MV-4-11 (cell line): ENCODE measurements around the gene METTL9.
"Not testable (repeated sequence)": the region's sequence is repeated elsewhere in the genome, so short reads cannot be mapped to it uniquely, and the experiment has no call there.

Experiments
- DNase-seq: peaks from one replicate; lab custom pipeline; 2025; lab: John Stamatoyannopoulos, UW

Gene METTL9

GRCh38 chr16:21637032-21637968 is 37.9 kb downstream of the METTL9 start:
- no peak for DNase-seq

DNA sequence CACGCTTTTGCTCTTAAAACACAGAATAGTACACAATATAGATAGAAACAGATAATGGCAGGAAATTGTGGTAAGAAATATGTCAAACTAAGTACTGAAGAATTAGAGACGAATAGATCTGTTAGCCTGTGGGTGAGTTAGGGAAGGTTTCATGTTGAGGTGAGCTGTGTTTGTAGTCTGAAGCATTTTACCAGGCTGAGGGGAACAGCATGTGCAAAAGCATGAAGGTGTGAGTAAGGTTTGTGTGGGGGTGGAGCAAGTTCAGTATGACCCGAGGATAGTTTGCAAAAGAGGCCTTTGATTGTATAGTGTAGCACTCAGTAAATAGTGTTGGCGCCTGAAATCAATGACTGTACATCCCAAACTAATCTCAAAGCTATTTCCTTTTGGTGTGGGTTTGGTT is 39.2 kb downstream of the METTL9 start:
- DNase-seq: no peak

DNA sequence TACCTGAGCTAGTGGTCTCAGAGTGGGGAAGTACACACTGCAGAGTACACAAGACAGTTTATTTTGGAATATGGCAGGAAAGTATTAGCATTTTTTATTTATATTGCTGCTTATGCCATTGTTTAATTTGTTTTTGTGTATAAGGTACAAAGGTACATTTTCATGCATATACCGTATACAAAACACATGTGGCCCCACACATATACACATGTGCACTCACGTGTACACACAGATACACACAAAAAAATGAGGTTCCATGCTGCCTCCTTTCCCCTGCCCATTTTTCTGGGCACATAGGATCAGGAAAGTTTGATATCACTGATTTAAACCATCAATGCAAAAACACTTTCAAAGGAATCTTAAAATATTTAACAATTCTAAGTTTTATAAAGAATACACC is 40.1 kb downstream of the METTL9 start:
- no peak for DNase-seq

GRCh38 chr16:21641916-21642315 is 42.5 kb downstream of the METTL9 start:
- DNase-seq: no peak

- peak; percentile 20 for DNase-seq
These were observed 43.5 kb downstream of the METTL9 start for GRCh38 chr16:21642861-21643260.

DNA sequence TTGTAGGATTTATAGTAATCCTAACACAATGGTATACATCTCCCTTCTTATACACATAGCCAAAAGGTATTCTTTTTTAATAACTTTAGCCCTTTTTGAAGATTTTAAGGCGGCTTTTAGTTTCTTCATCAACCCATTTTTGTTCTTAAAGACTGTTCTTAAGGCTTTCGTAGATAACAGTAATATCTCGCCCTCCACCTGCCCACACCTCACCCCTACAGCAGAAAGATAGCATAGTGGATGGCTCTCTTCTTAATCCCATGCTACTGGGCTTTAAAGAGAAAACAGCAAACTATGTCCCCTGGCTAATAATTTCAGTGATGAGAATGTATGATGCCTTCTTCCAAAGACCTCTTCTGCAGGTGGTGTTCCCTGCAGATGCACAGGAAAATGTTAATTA is 44.4 kb downstream of the METTL9 start:
- DNase-seq: no peak

DNA sequence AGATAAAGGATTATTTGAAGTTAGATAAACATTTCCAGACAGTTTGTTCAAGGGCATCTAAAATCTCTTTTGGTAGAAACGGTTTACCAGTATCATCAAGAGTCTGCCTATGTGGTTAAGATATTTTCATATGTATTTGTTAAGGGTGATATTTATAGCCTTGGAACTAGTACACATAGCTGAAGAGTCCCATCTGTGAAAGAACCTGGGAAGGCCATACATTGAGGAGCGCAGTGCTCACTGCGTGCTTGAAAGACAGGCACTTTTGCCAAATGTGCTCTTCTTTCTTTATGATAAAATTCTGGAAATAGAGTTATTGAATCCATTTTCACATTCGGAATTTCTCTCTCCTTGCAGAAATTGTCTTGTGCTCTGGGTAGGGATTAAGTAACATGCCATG is 45.3 kb downstream of the METTL9 start:
- no peak for DNase-seq

GRCh38 chr16:21645261-21645721 is 45.9 kb downstream of the METTL9 start:
- DNase-seq: peak; percentile 91

DNA sequence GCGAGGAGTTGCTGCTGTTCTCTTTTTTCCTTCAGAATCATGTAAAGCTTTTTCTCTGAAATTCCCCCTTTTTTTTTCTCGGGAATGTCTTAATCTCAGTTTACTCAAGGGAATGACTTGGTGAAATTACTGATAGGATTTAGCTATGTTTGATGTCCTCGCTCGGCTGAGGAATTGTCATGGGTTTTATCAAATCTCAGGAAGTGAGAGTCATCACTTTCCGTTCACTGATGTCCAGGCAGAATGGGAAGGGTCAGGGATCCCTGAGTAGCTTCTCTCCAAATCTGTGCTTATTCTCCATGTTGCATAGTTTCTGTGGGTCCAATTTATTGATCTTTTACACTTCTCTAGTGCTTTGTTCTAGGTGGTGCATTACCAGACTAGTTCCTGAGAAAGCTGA is 46.7 kb downstream of the METTL9 start:
- DNase-seq: no peak

DNA sequence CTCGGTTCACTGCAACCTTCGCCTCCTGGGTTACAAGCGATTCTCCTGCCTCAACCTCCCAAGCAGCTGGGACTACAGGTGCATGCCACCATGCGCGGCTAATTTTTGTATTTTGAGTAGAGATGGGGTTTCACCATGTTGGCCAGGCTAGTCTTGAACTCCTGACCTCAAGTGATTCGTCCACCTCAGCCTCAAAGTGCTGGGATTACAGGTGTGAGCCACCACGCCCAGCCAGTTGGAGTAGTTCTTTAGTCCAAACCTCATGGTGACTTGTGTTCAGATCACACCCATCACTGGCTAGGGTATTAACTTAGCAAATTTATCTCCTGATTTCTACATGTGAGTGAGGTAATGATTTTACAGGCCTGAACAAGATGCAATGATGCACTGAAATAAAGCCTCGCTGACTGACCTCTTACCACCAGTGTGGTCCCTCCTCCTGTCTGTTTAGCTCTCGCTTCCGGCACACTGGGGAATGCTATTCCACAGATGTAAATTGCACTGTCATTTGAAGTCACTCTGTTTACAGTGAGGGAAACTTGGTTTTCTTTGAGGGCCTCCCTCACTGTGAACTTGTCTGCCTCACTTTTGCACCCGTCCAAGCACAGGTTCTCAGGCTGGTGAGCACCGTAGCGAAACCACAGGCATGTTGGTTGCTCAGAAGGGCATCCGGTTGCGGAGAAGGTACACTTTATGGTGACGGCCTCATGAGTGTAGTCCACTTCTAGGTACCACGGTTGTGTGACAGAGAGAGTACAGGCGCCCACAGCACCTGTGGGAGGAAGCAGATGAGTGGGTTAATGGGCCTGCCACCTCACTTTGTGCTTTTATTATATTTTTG is 47.6 kb downstream of the METTL9 start:
- no peak for DNase-seq

DNA sequence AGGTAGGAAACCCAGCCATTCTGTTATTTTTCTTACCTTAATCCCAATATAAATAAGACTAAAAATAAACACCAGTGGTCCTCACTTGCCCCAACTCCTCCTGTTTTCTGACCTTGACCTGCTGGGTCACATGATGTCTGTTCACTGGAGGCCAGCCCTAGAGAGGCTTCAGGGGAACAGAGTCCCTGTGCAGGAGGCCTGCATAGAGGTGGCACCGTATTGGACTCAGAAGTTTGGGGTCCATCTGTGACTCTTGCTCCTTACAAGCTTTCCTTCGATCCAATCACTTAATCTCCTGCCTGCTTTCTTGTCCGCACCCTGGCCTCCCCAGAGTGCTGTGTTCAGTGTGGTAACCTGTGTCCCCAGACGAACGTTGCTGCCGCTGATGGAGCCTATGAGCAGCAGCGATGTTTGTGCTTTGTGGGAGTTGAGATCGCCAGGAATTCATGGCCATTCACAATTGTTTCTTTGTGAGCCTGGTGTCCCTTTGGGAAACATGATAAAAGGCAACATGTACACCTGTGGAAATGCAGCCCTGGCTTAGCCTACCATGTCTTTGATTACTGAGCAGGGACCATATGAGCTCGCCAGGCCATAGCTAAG is 48.3 kb downstream of the METTL9 start:
- DNase-seq: no peak

GRCh38 chr16:21649826-21650406 is 50.5 kb downstream of the METTL9 start:
- not testable (repeated sequence) for DNase-seq

- peak; percentile 93 for DNase-seq
These were observed 51.1 kb downstream of the METTL9 start for GRCh38 chr16:21650521-21650920.

DNA sequence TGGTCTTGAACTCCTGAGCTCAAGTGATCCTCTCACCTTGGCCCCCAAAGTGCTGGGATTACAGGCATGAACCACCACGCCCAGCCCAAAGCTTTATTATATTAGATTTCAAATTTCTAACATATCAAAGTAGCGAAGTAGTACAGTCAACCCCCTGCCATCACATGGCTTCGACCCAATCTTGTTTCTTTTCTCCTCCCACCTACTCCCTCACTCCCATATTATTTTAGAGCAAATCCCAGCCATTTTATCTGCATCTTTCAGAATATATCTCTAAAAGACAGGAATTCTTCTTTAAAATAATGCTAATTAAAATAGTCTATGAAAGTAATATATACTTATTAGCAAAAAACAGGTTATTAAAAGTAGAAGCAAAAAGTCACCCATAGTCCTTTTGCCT is 52.1 kb downstream of the METTL9 start:
- no peak for DNase-seq

DNA sequence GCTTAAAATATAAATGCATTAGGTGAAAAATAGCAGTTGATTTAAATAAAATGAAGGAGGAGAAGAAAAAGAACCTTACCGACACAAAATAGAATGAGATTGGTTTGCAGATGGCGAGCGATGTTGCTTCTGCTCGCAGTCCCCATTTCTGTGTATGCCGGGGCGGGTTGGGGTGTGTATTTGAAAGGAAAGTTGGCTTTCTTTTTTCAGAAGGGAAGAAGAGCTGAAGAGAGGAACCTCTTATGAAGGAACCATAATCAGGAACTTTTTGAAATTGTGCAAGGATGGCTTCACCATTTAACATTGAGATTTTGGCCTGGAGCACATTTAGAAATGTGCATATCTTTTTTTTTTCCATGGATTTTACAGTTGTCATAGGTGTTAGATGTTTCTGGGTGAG is 53.1 kb downstream of the METTL9 start, which contains the start of gene IGSF6:
Gene IGSF6, minus strand, starts transcription at position 156 of the 400 bp plus-strand sequence. Its CDS starts 10 bp downstream, at position 146.
- DNase-seq: peak; percentile 55

- no peak for DNase-seq
These were observed 54.2 kb downstream of the METTL9 start for GRCh38 chr16:21653571-21653970.

- DNase-seq: no peak
These were observed 55.1 kb downstream of the METTL9 start for GRCh38 chr16:21654466-21654865.

DNA sequence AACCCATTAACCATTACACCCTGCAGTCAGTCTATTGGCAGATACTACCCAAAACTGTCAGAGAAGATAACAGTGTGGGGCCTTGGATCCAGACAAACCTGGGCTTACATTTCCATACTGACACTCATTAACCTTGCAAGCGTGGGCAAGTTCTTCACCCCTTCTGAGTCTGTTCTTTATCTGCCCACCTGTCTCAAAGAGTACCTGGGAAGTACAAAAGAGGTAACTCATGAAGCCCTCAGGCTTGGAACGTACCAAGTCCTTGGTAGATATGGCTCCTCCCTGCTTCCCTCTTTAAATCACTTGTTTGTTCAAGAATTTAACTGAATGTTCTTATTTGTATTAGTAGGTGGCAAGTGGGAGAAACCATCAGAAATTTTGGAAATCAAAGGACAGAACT is 55.5 kb downstream of the METTL9 start:
- no peak for DNase-seq

- DNase-seq: peak; percentile 89
These were observed 57.7 kb downstream of the METTL9 start for GRCh38 chr16:21656795-21657768.

DNA sequence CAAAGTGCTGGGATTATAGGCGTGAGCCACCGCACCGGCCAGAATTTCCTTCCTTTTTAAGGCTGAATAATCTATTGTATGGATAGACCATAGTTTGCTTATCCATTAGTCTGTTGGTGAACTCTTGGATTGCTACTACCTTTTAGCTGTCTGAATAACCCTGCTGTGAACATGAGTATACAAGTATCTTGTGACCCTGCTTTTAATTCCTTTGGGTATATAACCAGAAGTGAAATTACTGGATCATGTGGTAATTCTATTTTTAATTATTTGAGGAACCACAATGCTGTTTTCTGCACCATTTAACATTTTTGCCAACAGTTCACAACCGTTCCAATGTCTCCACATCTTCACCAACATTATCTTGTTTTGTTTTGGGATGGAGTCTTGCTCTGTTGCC is 59.7 kb downstream of the METTL9 start:
- DNase-seq: peak; percentile 85
